HepG2 (cell line): ENCODE results near the gene IP6K1. TPM values are rescaled to one million over a fixed set of nuclear protein-coding genes. Genes with fewer than 3 reads are reported as not detected.

ENCODE experiments used
- ATF1 ChIP-seq: IDR thresholded peaks from 2 replicates; pipeline ENCODE4 v1.6.1; 2016; ENCODE audit warnings: mild to moderate bottlenecking, control low read depth
- CREB3 ChIP-seq: sonication (generic); formaldehyde crosslinking; IDR thresholded peaks from 2 replicates; pipeline ENCODE4 v1.5.0; 2020; ENCODE audit warnings: missing genetic modification reagents
- DR1 ChIP-seq: sonication (generic); formaldehyde crosslinking; IDR thresholded peaks from 2 replicates; pipeline ENCODE4 v1.8.0; 2021; ENCODE audit warnings: mild to moderate bottlenecking, missing genetic modification reagents, inconsistent platforms
- GATA4 ChIP-seq: sonication (generic); IDR thresholded peaks from 2 replicates; pipeline ENCODE4 v1.6.1; 2016; ENCODE audit warnings: antibody characterized with exemption, low read depth, borderline replicate concordance
- HOXA9 ChIP-seq: sonication (generic); formaldehyde crosslinking; IDR thresholded peaks from 2 replicates; pipeline ENCODE4 v1.8.1; 2022; ENCODE audit warnings: missing genetic modification reagents, mild to moderate bottlenecking, moderate library complexity, borderline replicate concordance
- KLF16 ChIP-seq, 2 experiments: sonication (generic) in 1 of 2; formaldehyde crosslinking in 1 of 2; IDR thresholded peaks; 2 replicates each; pipeline versions ENCODE4 v1.6.1 to v1.8.0; 2016 to 2023; ENCODE audit warnings: missing genetic modification reagents in 2 of 2, missing compliant biosample characterization in 1 of 2
- MZF1 ChIP-seq: sonication (generic); formaldehyde crosslinking; IDR thresholded peaks from 2 replicates; pipeline ENCODE4 v1.8.1; 2023; ENCODE audit warnings: mild to moderate bottlenecking, missing genetic modification reagents, borderline replicate concordance
- POLR2AphosphoS5 ChIP-seq: IDR thresholded peaks from 2 replicates; pipeline ENCODE4 v1.6.1; 2012; ENCODE audit warnings: low read depth, low read length
- PTBP1 ChIP-seq: fragments of 200-400 bp; formaldehyde crosslinking; IDR thresholded peaks from 2 replicates; pipeline ENCODE4 v1.6.1; 2018; ENCODE audit warnings: low read length, low read depth; ENCODE audit not compliant: poor library complexity, severe bottlenecking
- SMC3 ChIP-seq: IDR thresholded peaks from 2 replicates; pipeline ENCODE4 v1.6.1; 2011; ENCODE audit warnings: low read length, improper control_type of control experiment
- SSRP1 ChIP-seq: IDR thresholded peaks from 2 replicates; pipeline ENCODE4 v1.6.1; 2016; ENCODE audit warnings: control low read depth
- STAG1 ChIP-seq: sonication (generic); formaldehyde crosslinking; IDR thresholded peaks from 2 replicates; pipeline ENCODE4 v1.4.0; 2020; ENCODE audit warnings: missing genetic modification reagents
- SYNCRIP ChIP-seq: fragments of 200-400 bp; formaldehyde crosslinking; IDR thresholded peaks from 2 replicates; pipeline ENCODE4 v1.6.1; 2018; ENCODE audit warnings: mild to moderate bottlenecking, low read depth, low read length; ENCODE audit not compliant: insufficient read depth
- ZBTB4 ChIP-seq: sonication (generic); formaldehyde crosslinking; IDR thresholded peaks from 2 replicates; pipeline ENCODE4 v1.4.0; 2020; ENCODE audit warnings: missing genetic modification reagents, mild to moderate bottlenecking, borderline replicate concordance
- ZNF124 ChIP-seq: sonication (generic); formaldehyde crosslinking; IDR thresholded peaks from 2 replicates; pipeline ENCODE4 v1.4.0; 2020; ENCODE audit warnings: missing genetic modification reagents
- ZNF180 ChIP-seq: sonication (generic); formaldehyde crosslinking; IDR thresholded peaks from 2 replicates; pipeline ENCODE4 v1.4.0; 2020; ENCODE audit warnings: low read depth, missing genetic modification reagents, borderline replicate concordance
- ZNF251 ChIP-seq: sonication (generic); formaldehyde crosslinking; IDR thresholded peaks from 2 replicates; pipeline ENCODE4 v1.9.0; 2021; ENCODE audit warnings: mild to moderate bottlenecking, missing genetic modification reagents
- ZNF333 ChIP-seq: sonication (generic); formaldehyde crosslinking; IDR thresholded peaks from 2 replicates; pipeline ENCODE4 v1.4.0; 2020; ENCODE audit warnings: mild to moderate bottlenecking, missing genetic modification reagents, borderline replicate concordance
- ZNF713 ChIP-seq: sonication (generic); formaldehyde crosslinking; IDR thresholded peaks from 2 replicates; pipeline ENCODE4 v1.4.0; 2020; ENCODE audit warnings: mild to moderate bottlenecking, missing genetic modification reagents
- polyA plus RNA-seq, 8 experiments: library from polyadenylated mRNA; depleted of rRNA in 3 of 8; stranded (reverse) in 7 of 8; unstranded in 1 of 8; fragments of >200 nt; fragmentation: Illumina TruSeq in 4 of 8; extraction: Trizol in 4 of 8; gene quantifications; 2 replicates each; pipeline versions ENCODE4 v1.2.1 to v1.2.3, GENCODE V29; 2011 to 2016; ENCODE audit warnings: low read depth in 4 of 8, missing spikeins in 1 of 8, mixed read lengths in 1 of 8; ENCODE audit not compliant: insufficient read depth in 1 of 8
- total RNA-seq, 5 experiments: library from RNA; depleted of rRNA; stranded (reverse); fragments of >200 nt; fragmentation: Illumina TruSeq; extraction: Trizol; gene quantifications; 2 replicates each; pipeline ENCODE4 v1.2.3, GENCODE V29; 2016; ENCODE audit warnings: low read depth in 1 of 5
- TF ChIP-seq, protein P1 (sequence below): sonication (generic); formaldehyde crosslinking; IDR thresholded peaks from 2 replicates; pipeline ENCODE4 v1.4.0; 2020; ENCODE audit warnings: mild to moderate bottlenecking, missing genetic modification reagents
- TF ChIP-seq, protein P2 (sequence below): sonication (generic); formaldehyde crosslinking; IDR thresholded peaks from 2 replicates; pipeline ENCODE4 v1.4.0; 2020; ENCODE audit warnings: missing genetic modification reagents, borderline replicate concordance

IP6K1 gene
- total and polyA plus RNA-seq, 2 of the 13 experiments (the other 11 are each of a cell fraction or from before 2014, with no cell fraction given) = 17.7 to 29.7 TPM

DNA sequence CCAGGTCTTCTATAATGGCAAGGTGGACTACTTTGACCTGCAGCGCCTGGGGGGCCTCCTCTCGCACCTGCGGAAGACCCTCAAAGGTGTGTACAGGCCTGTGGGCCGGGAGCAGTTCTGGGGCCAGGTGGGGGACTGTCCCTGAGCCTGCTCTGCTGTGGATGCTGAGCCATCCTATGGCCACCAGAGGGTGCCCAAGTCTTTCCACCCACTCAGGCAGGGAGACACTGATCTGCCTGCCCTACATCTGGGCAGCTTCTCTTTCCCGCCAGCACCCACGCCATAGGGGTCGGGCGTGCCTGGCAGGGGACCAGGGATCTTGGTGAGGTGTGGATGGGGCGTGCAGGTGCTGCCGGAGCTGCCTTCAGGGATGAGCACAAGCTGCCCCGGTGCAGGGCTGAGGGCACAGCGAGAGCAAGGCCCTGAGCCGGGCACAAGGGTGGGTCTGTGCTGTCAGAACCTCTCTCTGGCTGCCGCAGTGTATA is 82.9 kb downstream of the IP6K1 start (continued):
- TF ChIP-seq, protein P1, sequence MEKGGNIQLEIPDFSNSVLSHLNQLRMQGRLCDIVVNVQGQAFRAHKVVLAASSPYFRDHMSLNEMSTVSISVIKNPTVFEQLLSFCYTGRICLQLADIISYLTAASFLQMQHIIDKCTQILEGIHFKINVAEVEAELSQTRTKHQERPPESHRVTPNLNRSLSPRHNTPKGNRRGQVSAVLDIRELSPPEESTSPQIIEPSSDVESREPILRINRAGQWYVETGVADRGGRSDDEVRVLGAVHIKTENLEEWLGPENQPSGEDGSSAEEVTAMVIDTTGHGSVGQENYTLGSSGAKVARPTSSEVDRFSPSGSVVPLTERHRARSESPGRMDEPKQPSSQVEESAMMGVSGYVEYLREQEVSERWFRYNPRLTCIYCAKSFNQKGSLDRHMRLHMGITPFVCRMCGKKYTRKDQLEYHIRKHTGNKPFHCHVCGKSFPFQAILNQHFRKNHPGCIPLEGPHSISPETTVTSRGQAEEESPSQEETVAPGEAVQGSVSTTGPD (CRISPR knock-in tag) = no peak
- TF ChIP-seq ATF1 (CRISPR knock-in tag) = no peak
- TF ChIP-seq SMC3 = peak; percentile 65
- no peak for TF ChIP-seq CREB3
- no peak for TF ChIP-seq ZNF180 (CRISPR knock-in tag)
- TF ChIP-seq ZNF713 (CRISPR knock-in tag) = no peak
- no peak for TF ChIP-seq POLR2AphosphoS5
- TF ChIP-seq ZNF333 (CRISPR knock-in tag) = no peak
- no peak for TF ChIP-seq KLF16 (CRISPR knock-in tag; IDR thresholded peaks at IDR 0.05)
- TF ChIP-seq MZF1 (CRISPR knock-in tag) = no peak
- TF ChIP-seq GATA4 = no peak
- TF ChIP-seq PTBP1 = no peak
- peak; percentile 96 for TF ChIP-seq STAG1 (CRISPR knock-in tag)
- no peak for TF ChIP-seq SSRP1
- TF ChIP-seq, protein P2, sequence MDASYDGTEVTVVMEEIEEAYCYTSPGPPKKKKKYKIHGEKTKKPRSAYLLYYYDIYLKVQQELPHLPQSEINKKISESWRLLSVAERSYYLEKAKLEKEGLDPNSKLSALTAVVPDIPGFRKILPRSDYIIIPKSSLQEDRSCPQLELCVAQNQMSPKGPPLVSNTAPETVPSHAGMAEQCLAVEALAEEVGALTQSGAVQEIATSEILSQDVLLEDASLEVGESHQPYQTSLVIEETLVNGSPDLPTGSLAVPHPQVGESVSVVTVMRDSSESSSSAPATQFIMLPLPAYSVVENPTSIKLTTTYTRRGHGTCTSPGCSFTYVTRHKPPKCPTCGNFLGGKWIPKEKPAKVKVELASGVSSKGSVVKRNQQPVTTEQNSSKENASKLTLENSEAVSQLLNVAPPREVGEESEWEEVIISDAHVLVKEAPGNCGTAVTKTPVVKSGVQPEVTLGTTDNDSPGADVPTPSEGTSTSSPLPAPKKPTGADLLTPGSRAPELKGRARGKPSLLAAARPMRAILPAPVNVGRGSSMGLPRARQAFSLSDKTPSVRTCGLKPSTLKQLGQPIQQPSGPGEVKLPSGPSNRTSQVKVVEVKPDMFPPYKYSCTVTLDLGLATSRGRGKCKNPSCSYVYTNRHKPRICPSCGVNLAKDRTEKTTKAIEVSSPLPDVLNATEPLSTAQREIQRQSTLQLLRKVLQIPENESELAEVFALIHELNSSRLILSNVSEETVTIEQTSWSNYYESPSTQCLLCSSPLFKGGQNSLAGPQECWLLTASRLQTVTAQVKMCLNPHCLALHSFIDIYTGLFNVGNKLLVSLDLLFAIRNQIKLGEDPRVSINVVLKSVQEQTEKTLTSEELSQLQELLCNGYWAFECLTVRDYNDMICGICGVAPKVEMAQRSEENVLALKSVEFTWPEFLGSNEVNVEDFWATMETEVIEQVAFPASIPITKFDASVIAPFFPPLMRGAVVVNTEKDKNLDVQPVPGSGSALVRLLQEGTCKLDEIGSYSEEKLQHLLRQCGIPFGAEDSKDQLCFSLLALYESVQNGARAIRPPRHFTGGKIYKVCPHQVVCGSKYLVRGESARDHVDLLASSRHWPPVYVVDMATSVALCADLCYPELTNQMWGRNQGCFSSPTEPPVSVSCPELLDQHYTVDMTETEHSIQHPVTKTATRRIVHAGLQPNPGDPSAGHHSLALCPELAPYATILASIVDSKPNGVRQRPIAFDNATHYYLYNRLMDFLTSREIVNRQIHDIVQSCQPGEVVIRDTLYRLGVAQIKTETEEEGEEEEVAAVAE (CRISPR knock-in tag) = no peak
- no peak for TF ChIP-seq SYNCRIP
- no peak for TF ChIP-seq DR1
- no peak for TF ChIP-seq ZNF251 (CRISPR knock-in tag)
- TF ChIP-seq ZBTB4 (CRISPR knock-in tag) = no peak; the same call in 1 of the 2 replicates
- TF ChIP-seq ZNF124 (CRISPR knock-in tag) = no peak
- no peak for TF ChIP-seq HOXA9
